Brain microvascular endothelial cell (primary cell): ENCODE results near the gene SBF2.

Source experiments
- DNase-seq: peaks from one replicate; pipeline ENCODE4 v3.0.0-alpha.2; 2020
- H3K27ac ChIP-seq: fragments of 250-450 bp; sonication (Bioruptor Pico); 2 replicates; pipeline ENCODE4 v1.5.1; 2020; ENCODE audit warnings: mild to moderate bottlenecking, moderate library complexity
- H3K27me3 ChIP-seq: fragments of 250-450 bp; sonication (Bioruptor Pico); replicated peaks from 2 replicates; pipeline ENCODE4 v1.5.1; 2020; ENCODE audit warnings: mild to moderate bottlenecking
- H3K36me3 ChIP-seq: fragments of 250-450 bp; sonication (Bioruptor Pico); replicated peaks from 2 replicates; pipeline ENCODE4 v1.5.1; 2020; ENCODE audit warnings: mild to moderate bottlenecking
- H3K4me3 ChIP-seq: 2 replicates; pipeline ENCODE4 v1.5.1; 2011; ENCODE audit warnings: low read depth, mild to moderate bottlenecking, control low read depth, low read length, moderate library complexity
- CTCF ChIP-seq: IDR thresholded peaks from 2 replicates; pipeline ENCODE4 v1.5.1; 2011; ENCODE audit warnings: low read depth, mild to moderate bottlenecking, moderate library complexity, low read length, control low read depth, inconsistent platforms; ENCODE audit errors: missing control alignments
- in situ Hi-C: cut with HindIII; loops from 2 replicates; pipeline ENCODE4 v1.10.0; 2017; ENCODE audit warnings: low sequenced_read_pairs, low pct_ligation_motif_present

The SBF2 gene

GRCh38 chr11:10066441-10066840 is 227.6 kb downstream of the SBF2 start:
- Histone ChIP-seq H3K36me3 (no peaks in the 10 kb centered on the region), H3K27ac (no peak overlapping the region), H3K27me3 (no peaks in the 10 kb centered on the region), H3K4me3 (no peak overlapping the region)
- in situ Hi-C loops: no loop called here
- no peak for DNase-seq
- no peak for TF ChIP-seq CTCF

- TF ChIP-seq CTCF: no peak
- no peak overlapping the region for H3K27ac ChIP-seq
- no peaks in the 10 kb centered on the region for H3K36me3 ChIP-seq
- H3K4me3 ChIP-seq: no peak overlapping the region
- no peak for DNase-seq
- H3K27me3 ChIP-seq: no peaks in the 10 kb centered on the region
- in situ Hi-C loops: no loop called here
These were observed 229.2 kb downstream of the SBF2 start for GRCh38 chr11:10064828-10065227.

- in situ Hi-C loops: no loop called here
- no peak for TF ChIP-seq CTCF
- H3K27me3 ChIP-seq: no peaks in the 10 kb centered on the region
- H3K4me3 ChIP-seq: no peak overlapping the region
- no peak for DNase-seq
- H3K27ac ChIP-seq: peak overlapping the region; percentile 20
- no peaks in the 10 kb centered on the region for H3K36me3 ChIP-seq
These were observed 235.7 kb downstream of the SBF2 start for GRCh38 chr11:10058356-10058755.

- no peak for TF ChIP-seq CTCF
These were observed 242.0 kb downstream of the SBF2 start for GRCh38 chr11:10051868-10052586.

GRCh38 chr11:10050561-10050960 is 243.5 kb downstream of the SBF2 start:
- H3K27ac ChIP-seq: no peak overlapping the region
- TF ChIP-seq CTCF: no peak

More at GRCh38 chr11:10051868-10052586, 242.0 kb downstream of the SBF2 start:
- H3K27me3 ChIP-seq: no peaks in the 10 kb centered on the region
- H3K27ac ChIP-seq: no peak overlapping the region
- H3K4me3 ChIP-seq: no peak overlapping the region
- in situ Hi-C loops: no loop called here
- no peaks in the 10 kb centered on the region for H3K36me3 ChIP-seq
- DNase-seq: no peak

GRCh38 chr11:10049756-10050155 is 244.3 kb downstream of the SBF2 start:
- no peak for DNase-seq
- Histone ChIP-seq H3K27ac (no peak overlapping the region), H3K27me3 (no peaks in the 10 kb centered on the region), H3K4me3 (no peak overlapping the region), H3K36me3 (no peaks in the 10 kb centered on the region)
- in situ Hi-C loops: no loop called here
- no peak for TF ChIP-seq CTCF

More at GRCh38 chr11:10050561-10050960, 243.5 kb downstream of the SBF2 start:
- no peaks in the 10 kb centered on the region for H3K36me3 ChIP-seq
- in situ Hi-C loops: no loop called here
- H3K4me3 ChIP-seq: no peak overlapping the region
- peak; percentile 31 for DNase-seq
- H3K27me3 ChIP-seq: no peaks in the 10 kb centered on the region
